Esophagus muscularis mucosa (tissue), 4 donors: Measurements from ENCODE around the gene ZFYVE19. TPM values are rescaled to one million over a fixed set of nuclear protein-coding genes. Genes with fewer than 3 reads are reported as not detected.
A peak's percentile ranks its signal among the peaks of the same experiment; 100 is the strongest.

Experiments
- DNase-seq: peaks from one replicate; pipeline ENCODE4 v3.0.0-alpha.2; 2017; ENCODE audit errors: extremely low spot score
- H3K27ac ChIP-seq, 4 donors: fragments of 200-600 bp; sonication (generic); replicated peaks in 1 of 4; 1 replicate in 3 of 4; 2 replicates in 1 of 4; pipeline ENCODE4 v1.5.1; 2016 to 2019; ENCODE audit warnings: mild to moderate bottlenecking in 1 of 4
- H3K27me3 ChIP-seq, 4 donors: fragments of 200-600 bp; sonication (generic); one replicate each; pipeline versions ENCODE4 v1.5.1 to v1.6.0; 2016 to 2019
- H3K36me3 ChIP-seq, 4 donors: fragments of 200-600 bp; sonication (generic); one replicate each; pipeline ENCODE4 v1.5.1; 2016 to 2019
- H3K4me1 ChIP-seq, 4 donors: fragments of 200-600 bp; sonication (generic); one replicate each; pipeline ENCODE4 v1.5.1; 2016 to 2019
- H3K4me3 ChIP-seq, 4 donors: fragments of 200-600 bp; sonication (generic); 1 replicate in 2 of 4; 2 replicates in 2 of 4; pipeline ENCODE4 v1.5.1; 2016 to 2019; ENCODE audit warnings: mild to moderate bottlenecking in 4 of 4, moderate library complexity in 1 of 4
- H3K9me3 ChIP-seq, 4 donors: fragments of 200-600 bp; sonication (generic); 1 replicate in 3 of 4; 2 replicates in 1 of 4; pipeline ENCODE4 v1.5.1; 2016 to 2019
- EP300 ChIP-seq: sonication (generic); formaldehyde crosslinking; IDR thresholded peaks from one replicate; pipeline ENCODE4 v1.6.1; 2017; ENCODE audit warnings: antibody characterized with exemption
- POLR2A ChIP-seq: fragments of 450-650 bp; IDR thresholded peaks from one replicate; pipeline ENCODE4 v1.6.1; 2017; ENCODE audit warnings: antibody characterized with exemption, moderate library complexity, mild to moderate bottlenecking, low read depth
- POLR2AphosphoS5 ChIP-seq, 2 donors: sonication (generic); formaldehyde crosslinking; IDR thresholded peaks; one replicate each; pipeline ENCODE4 v1.6.1; 2017; ENCODE audit warnings: antibody characterized with exemption in 2 of 2
- WGBS: methylation state at CpG from one replicate; pipeline ENCODE4 v1.1.5; 2018; 5-methylcytosine and 5-hydroxymethylcytosine counted together
- intact Hi-C: fragments of 100-400 bp; cut with DNase I; formaldehyde crosslinking; loops from one replicate; pipeline ENCODE4 v1.15.1; 2023
- total RNA-seq, 4 donors: library from RNA; depleted of rRNA; stranded (reverse); fragments of >200 nt; gene quantifications; one replicate each; pipeline versions ENCODE4 v1.1.0 to v1.2.1, GENCODE V29; 2016
- TF ChIP-seq, protein P1 (sequence below), 3 experiments: fragments of 200-600 bp in 2 of 3; fragments of 450-650 bp in 1 of 3; sonication (generic) in 2 of 3; IDR thresholded peaks; one replicate each; pipeline ENCODE4 v1.5.1; 2017 to 2019; ENCODE audit warnings: antibody characterized with exemption in 3 of 3, mild to moderate bottlenecking in 2 of 3, moderate library complexity in 1 of 3

Gene ZFYVE19
- total RNA-seq, 4 donors from 2014 or later = 14.4 to 36.8 (median 18.8) TPM

GRCh38 chr15:40770147-40770721, 36.7 kb upstream of the ZFYVE19 start:
- WGBS = 93% methylated on average over 6 of the region's 17 CpGs
- Histone ChIP-seq H3K4me3 (no peak overlapping the region), H3K27ac (peak overlapping the region in 2 of 4 donors; percentile 42 to 63), H3K27me3 (no peaks in the 10 kb centered on the region), H3K4me1 (peaks cover 0 to 36% (median 31%) of the 10 kb centered on the region in 4 donors), H3K9me3 (no peaks in the 10 kb centered on the region), H3K36me3 (peaks cover 39 to 80% (median 76%) of the 10 kb centered on the region in 4 donors)
- intact Hi-C loops = no loop called here
- DNase-seq = no peak
- TF ChIP-seq, protein P1, sequence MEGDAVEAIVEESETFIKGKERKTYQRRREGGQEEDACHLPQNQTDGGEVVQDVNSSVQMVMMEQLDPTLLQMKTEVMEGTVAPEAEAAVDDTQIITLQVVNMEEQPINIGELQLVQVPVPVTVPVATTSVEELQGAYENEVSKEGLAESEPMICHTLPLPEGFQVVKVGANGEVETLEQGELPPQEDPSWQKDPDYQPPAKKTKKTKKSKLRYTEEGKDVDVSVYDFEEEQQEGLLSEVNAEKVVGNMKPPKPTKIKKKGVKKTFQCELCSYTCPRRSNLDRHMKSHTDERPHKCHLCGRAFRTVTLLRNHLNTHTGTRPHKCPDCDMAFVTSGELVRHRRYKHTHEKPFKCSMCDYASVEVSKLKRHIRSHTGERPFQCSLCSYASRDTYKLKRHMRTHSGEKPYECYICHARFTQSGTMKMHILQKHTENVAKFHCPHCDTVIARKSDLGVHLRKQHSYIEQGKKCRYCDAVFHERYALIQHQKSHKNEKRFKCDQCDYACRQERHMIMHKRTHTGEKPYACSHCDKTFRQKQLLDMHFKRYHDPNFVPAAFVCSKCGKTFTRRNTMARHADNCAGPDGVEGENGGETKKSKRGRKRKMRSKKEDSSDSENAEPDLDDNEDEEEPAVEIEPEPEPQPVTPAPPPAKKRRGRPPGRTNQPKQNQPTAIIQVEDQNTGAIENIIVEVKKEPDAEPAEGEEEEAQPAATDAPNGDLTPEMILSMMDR (IDR thresholded peaks at IDR 0.05) = no peak
- TF ChIP-seq POLR2A (no peak), POLR2AphosphoS5 (IDR thresholded peaks at IDR 0.05) (no peak), EP300 (no peak)

DNA sequence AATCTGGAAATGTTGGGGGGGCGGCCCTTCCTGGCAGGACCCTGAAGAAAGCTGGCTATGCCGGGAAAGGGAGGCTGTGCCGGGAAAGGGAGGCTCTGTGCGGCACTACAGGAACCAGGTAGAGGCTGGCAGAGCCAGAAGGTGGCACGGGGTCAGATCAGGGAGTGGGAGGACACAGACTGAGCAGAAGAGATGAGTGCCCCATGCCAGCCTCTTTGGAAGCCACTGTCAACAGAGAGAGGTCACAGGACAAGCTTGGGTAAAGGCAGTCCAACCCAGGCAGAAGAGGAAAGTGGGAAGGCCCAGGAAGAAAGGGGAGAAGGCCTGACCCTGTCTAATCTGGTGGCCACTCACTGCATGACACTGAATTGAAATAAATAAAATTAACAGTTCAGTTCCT, 35.6 kb upstream of the ZFYVE19 start:
- Histone ChIP-seq H3K36me3 (peaks cover 49 to 90% (median 86%) of the 10 kb centered on the region in 4 donors), H3K4me3 (no peak overlapping the region), H3K27me3 (no peaks in the 10 kb centered on the region), H3K27ac (no peak overlapping the region), H3K4me1 (peaks cover 0 to 27% (median 23%) of the 10 kb centered on the region in 4 donors), H3K9me3 (no peaks in the 10 kb centered on the region)
- 93% methylated on average over 5 of the region's 5 CpGs for WGBS
- DNase-seq = no peak
- TF ChIP-seq POLR2AphosphoS5 (IDR thresholded peaks at IDR 0.05) (no peak), EP300 (no peak), POLR2A (no peak)
- TF ChIP-seq, protein P1 (IDR thresholded peaks at IDR 0.05) = no peak
- intact Hi-C loops = no loop called here

GRCh38 chr15:40772014-40772413, 34.9 kb upstream of the ZFYVE19 start:
- Histone ChIP-seq H3K4me3 (no peak overlapping the region), H3K27ac (no peak overlapping the region), H3K36me3 (peaks cover 56 to 97% (median 92%) of the 10 kb centered on the region in 4 donors), H3K4me1 (peaks cover 0 to 27% (median 23%) of the 10 kb centered on the region in 4 donors), H3K9me3 (no peaks in the 10 kb centered on the region), H3K27me3 (no peaks in the 10 kb centered on the region)
- DNase-seq = no peak
- intact Hi-C loops = no loop called here
- WGBS = 80% methylated on average over 12 of the region's 13 CpGs
- no peak for TF ChIP-seq POLR2AphosphoS5 (IDR thresholded peaks at IDR 0.05)
- no peak for TF ChIP-seq EP300
- TF ChIP-seq, protein P1 (IDR thresholded peaks at IDR 0.05) = no peak
- TF ChIP-seq POLR2A = no peak

- Histone ChIP-seq H3K9me3 (no peaks in the 10 kb centered on the region), H3K4me1 (peaks cover 0 to 21% (median 21%) of the 10 kb centered on the region in 4 donors), H3K27me3 (no peaks in the 10 kb centered on the region), H3K4me3 (no peak overlapping the region), H3K27ac (no peak overlapping the region), H3K36me3 (peaks cover 65 to 97% (median 93%) of the 10 kb centered on the region in 4 donors)
- WGBS = 90% methylated on average over 8 of the region's 8 CpGs
- TF ChIP-seq POLR2A (no peak), POLR2AphosphoS5 (IDR thresholded peaks at IDR 0.05) (no peak), EP300 (no peak)
- TF ChIP-seq, protein P1 (IDR thresholded peaks at IDR 0.05) = no peak
- intact Hi-C loops = no loop called here
- no peak for DNase-seq
Measured at GRCh38 chr15:40773496-40773895, 33.4 kb upstream of the ZFYVE19 start.
